HG03103 (cell line): ENCODE results near the gene NUP35.

Source experiments
- ATAC-seq: cut with Tn5 transposase; IDR thresholded peaks from one replicate; pipeline ENCODE4 v1.9.1; 2021; ENCODE audit warnings: low read depth; ENCODE audit not compliant: unreplicated experiment

NUP35 gene

DNA sequence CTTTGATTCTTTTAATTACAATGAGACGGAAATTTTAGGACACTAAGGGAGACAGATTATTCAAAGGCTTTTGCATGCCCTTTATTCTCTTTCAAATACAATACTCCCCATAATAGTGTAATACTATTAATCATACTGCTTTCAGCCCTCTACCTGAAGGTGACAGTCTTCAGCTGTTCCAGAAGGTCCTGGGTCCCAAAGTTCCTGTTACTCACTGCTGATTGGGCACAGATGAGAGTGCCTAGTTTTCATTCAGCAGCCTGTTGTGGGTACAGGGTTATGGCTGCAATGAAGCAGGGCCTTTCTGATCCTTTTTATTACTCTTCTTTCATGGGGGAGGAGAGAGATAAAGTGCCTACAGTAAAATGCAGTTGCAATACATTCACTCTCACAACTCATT lies 80.2 kb downstream of the NUP35 start:
- no peak for ATAC-seq

DNA sequence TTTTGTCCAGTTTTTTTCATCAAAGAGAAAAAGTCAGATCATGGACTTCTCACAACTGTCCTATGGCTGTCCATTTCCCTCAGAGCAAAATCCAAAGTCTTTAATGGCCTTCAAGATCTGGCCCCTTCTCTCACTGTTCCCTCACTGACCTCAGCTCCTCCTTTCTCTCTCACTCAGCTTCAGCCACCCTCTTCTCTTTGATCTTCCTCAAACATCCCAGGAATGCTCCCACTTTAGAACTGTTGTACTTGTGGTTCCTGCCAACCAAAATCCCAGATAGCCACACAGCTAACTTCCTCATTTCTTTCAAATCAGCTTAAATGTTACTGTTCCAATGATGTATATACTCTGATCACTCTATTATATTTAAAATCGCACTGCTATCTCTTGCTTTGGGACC lies 82.9 kb downstream of the NUP35 start:
- ATAC-seq: no peak

DNA sequence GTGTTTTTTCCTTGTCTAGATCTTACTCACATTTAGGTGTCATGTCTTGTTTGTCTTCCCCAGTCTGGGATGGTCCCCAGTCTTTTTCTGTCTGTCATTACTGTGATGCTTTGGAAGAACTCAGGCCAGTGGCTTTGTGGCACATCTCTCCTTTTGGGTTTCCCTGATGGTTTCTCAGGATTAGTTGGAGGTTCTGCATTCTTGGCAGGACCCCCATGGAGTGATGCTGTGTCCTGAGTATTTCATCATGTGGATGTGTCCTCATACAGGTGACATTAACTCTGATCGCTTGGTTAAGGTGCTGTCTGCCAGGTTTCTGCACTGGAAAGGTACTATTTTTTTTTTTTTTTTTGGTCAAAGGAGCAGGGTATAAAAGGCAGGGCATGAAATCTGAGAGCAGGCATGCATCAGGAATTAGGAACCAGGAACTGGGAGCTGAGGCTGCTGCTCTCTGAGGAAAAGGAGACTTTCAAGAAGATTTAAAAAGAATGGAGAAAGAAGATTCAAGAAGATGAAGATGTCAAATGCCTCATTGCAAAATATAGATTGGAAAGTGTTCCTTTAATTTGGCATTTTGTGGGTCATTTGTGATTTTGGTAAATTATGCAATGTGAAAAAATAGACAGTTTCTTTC lies 85.3 kb downstream of the NUP35 start:
- ATAC-seq: no peak
